Measurements from ENCODE around the gene AACS.
"Not testable (repeated sequence)": the region's sequence is repeated elsewhere in the genome, so short reads cannot be mapped to it uniquely, and the experiment has no call there.

Gene AACS

GRCh38 chr12:125137766-125138344, 72.6 kb downstream of the AACS start:
- H3K4me3 ChIP-seq (replicated peaks; ENCODE audit: insufficient read depth, low read length): no peak overlapping the region
- H3K27ac ChIP-seq (replicated peaks): no peak overlapping the region
- no peaks in the 10 kb centered on the region for H3K27me3 ChIP-seq (ENCODE audit: insufficient read depth, poor library complexity, severe bottlenecking)
- no peak for DNase-seq (ENCODE audit: low read depth in 1 of 2, low spot score in 1 of 2)
- TF ChIP-seq POLR2AphosphoS5 (IDR thresholded peaks at IDR 0.05; ENCODE audit: low read depth) (no peak), SPI1 (IDR thresholded peaks at IDR 0.05; ENCODE audit: borderline replicate concordance, low read depth) (no peak), GABPA (IDR thresholded peaks at IDR 0.05; ENCODE audit: low read depth) (no peak), REST (IDR thresholded peaks at IDR 0.05; ENCODE audit: insufficient replicate concordance, low read depth) (no peak), CTCF (IDR thresholded peaks at IDR 0.05; ENCODE audit: insufficient read depth, low read length) (no peak)

DNA sequence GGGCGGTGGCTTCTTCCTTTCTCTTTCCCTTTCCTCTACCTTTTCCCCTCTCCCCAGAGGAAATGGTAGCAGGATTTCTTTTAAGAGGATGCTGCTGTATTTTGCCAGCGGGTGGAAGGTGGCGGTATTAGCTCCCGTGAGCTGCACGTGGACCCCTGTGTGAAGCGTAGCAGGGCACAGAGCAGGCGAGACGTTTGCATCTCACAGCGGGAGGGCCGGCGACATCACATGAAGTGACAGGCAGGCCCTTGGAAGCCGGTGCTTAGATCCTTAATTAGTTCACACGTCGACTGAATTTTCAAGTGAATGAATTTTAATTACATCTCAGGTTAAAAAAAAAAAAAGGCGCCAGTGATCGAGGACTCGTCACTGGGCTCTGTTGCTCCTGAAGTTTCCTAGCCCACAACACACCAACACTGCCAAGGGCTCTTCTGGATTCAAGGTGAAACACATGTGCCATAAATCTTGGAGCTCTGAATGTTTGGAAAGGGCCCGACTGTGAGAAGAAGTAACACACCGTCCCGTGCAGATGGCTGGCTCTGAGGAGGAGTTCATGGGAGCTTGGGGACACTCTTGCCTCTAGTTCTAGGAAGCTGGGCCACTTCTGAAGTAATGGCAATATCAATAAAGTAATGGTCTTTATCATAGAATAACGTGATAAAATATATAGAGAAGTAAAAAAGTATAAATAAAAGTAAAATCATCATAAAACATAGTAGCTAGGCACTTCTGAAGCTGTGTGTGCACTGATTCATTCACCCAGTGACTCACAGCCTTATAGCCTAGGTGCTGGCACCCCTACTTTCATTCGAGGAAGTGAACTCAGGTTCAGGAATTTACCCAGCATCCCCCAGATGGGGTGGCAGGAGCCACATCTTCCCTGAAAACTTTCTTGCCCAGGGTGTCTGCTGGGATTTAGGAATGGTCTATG, 75.3 kb downstream of the AACS start:
- H3K4me3 ChIP-seq (replicated peaks; ENCODE audit: insufficient read depth, low read length): no peak overlapping the region
- H3K27ac ChIP-seq (replicated peaks): no peak overlapping the region
- no peaks in the 10 kb centered on the region for H3K27me3 ChIP-seq (ENCODE audit: insufficient read depth, poor library complexity, severe bottlenecking)
- TF ChIP-seq REST (IDR thresholded peaks at IDR 0.05; ENCODE audit: insufficient replicate concordance, low read depth) (no peak), GABPA (IDR thresholded peaks at IDR 0.05; ENCODE audit: low read depth) (no peak), POLR2AphosphoS5 (IDR thresholded peaks at IDR 0.05; ENCODE audit: low read depth) (no peak), SPI1 (IDR thresholded peaks at IDR 0.05; ENCODE audit: borderline replicate concordance, low read depth) (no peak), CTCF (IDR thresholded peaks at IDR 0.05; ENCODE audit: insufficient read depth, low read length) (no peak)
- no peak for DNase-seq (ENCODE audit: low read depth in 1 of 2, low spot score in 1 of 2)

DNA sequence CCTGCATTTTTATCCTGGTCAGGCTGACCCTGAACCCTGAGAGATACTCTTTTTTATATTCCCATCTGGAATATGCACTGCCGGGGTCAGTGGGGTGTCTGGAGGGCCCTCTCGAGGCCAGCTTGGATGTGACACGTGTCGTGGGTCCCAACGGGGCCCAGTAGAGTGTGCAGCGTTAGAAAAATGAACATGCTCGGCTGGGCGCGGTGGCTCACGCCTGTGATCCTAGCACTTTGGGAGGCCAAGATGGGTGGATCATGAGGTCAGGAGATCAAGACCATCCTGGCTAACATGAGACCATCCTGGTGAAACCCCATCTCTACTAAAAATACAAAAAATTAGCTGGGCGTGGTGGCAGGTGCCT, 76.0 kb downstream of the AACS start:
- not testable (repeated sequence) for H3K4me3 ChIP-seq (replicated peaks; ENCODE audit: insufficient read depth, low read length); H3K27me3 ChIP-seq (ENCODE audit: insufficient read depth, poor library complexity, severe bottlenecking); H3K27ac ChIP-seq (replicated peaks); DNase-seq (ENCODE audit: low read depth in 1 of 2, low spot score in 1 of 2)

DNA sequence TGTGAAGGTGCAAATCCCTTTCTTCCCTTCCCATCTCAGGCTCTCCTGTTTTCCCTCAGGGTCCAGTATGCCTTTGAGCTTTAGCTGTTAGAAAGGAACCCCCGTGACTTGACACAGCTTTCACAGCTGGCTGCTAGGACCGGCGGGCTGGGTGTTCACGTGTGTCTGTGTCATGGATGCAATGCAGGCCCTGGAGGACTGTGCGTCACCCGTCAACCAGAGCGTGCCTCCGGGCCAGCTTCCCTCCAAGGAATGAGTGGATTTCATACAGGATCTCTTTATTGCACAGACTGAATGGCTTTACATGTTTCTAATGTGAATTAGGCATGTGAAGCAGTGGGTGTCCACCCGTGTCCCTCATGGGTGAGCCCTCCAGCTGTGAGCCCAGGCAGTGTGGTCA, 77.4 kb downstream of the AACS start:
- no peak for DNase-seq (ENCODE audit: low read depth in 1 of 2, low spot score in 1 of 2)
- no peak overlapping the region for H3K27ac ChIP-seq (replicated peaks)
- H3K4me3 ChIP-seq (replicated peaks; ENCODE audit: insufficient read depth, low read length): no peak overlapping the region
- no peaks in the 10 kb centered on the region for H3K27me3 ChIP-seq (ENCODE audit: insufficient read depth, poor library complexity, severe bottlenecking)
- TF ChIP-seq GABPA (IDR thresholded peaks at IDR 0.05; ENCODE audit: low read depth) (no peak), POLR2AphosphoS5 (IDR thresholded peaks at IDR 0.05; ENCODE audit: low read depth) (no peak), REST (IDR thresholded peaks at IDR 0.05; ENCODE audit: insufficient replicate concordance, low read depth) (no peak), SPI1 (IDR thresholded peaks at IDR 0.05; ENCODE audit: borderline replicate concordance, low read depth) (no peak), CTCF (IDR thresholded peaks at IDR 0.05; ENCODE audit: insufficient read depth, low read length) (no peak)

Data from HL-60 (cell line).